Germinal center (tissue), 1 donor: ENCODE data around the gene CDK17.
A peak's percentile ranks its signal among the peaks of the same experiment; 100 is the strongest.
"Not testable (repeated sequence)": the region's sequence is repeated elsewhere in the genome, so short reads cannot be mapped to it uniquely, and the experiment has no call there.

ENCODE experiments used
- DNase-seq: peaks from one replicate; pipeline ENCODE4 v3.0.0; 2012; ENCODE audit warnings: mixed read lengths, low spot score

Gene CDK17

GRCh38 chr12:96354326-96354725 is 45.9 kb downstream of the CDK17 start:
- DNase-seq = no peak

GRCh38 chr12:96352161-96352835 is 47.9 kb downstream of the CDK17 start:
- no peak for DNase-seq

DNA sequence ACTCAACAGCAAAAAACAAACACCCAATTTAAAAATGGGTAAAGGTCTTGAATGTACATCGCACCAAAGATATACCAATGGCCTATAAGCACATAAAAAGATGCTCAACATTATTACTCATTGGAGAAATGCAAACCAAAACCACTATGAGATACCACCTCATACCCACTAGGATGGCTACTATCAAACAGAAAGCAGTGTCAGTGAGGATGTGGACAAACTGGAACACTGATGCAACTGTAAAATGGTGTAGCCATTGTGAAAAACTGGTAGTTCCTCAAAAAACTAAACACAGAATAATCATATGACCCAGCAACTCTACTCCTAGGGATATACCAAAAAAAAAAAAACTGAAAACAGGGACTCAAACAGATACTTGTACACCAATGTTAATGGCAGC is 49.3 kb downstream of the CDK17 start:
- DNase-seq = no peak

DNA sequence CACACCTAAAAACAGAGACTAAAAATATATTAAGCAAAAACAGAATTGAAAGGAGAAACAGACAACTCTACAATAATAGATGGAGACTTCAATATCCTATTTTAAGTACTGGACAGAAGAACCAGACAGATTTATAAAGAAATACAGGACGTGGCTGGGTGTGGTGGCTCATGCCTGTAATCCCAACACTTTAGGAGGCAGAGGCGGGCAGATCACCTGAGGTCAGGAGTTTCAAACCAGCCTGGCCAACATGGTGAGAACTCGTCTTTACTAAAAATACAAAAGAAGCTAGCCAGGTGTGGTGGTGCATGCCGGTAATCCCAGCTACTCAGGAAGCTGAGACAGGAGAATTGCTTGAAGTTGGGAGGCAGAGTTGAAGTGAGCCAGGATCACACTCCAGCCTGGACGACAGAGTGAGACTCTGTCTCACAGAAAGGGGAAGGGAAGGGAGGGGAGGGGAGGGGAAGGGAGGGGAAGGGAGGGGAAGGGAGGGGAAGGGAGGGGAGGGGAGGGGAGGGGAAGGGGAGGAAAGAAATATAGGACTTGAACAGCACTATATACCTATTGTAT is 53.0 kb downstream of the CDK17 start:
- DNase-seq = no peak

- DNase-seq = not testable (repeated sequence)
Measured at GRCh38 chr12:96346716-96347115, 53.5 kb downstream of the CDK17 start.

DNA sequence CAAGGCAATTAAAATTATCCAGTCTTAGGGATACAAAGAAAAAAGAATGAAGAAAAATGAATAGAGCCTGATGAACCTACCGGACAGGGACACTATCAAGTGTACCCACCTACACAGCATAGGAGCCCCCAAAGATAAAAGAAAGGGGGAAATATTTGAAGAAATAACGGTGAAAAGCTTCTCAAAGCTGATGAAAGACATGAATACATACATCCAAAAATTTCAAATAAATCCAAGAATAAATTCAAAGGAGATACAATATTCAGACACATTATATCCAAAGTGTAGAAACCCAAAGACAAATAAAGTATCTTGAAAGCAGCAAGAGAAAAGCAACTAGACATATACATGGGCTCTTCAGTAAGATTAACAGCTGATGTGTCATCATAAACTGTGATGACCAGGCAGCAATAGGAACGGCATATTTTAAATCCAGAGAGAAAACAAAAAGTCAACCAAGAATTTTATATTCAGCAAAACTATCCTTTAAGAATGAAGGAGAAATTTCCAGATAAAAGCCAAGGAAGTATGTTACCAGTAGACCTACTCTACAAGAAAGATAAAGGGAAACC is 56.0 kb downstream of the CDK17 start:
- DNase-seq = no peak

DNA sequence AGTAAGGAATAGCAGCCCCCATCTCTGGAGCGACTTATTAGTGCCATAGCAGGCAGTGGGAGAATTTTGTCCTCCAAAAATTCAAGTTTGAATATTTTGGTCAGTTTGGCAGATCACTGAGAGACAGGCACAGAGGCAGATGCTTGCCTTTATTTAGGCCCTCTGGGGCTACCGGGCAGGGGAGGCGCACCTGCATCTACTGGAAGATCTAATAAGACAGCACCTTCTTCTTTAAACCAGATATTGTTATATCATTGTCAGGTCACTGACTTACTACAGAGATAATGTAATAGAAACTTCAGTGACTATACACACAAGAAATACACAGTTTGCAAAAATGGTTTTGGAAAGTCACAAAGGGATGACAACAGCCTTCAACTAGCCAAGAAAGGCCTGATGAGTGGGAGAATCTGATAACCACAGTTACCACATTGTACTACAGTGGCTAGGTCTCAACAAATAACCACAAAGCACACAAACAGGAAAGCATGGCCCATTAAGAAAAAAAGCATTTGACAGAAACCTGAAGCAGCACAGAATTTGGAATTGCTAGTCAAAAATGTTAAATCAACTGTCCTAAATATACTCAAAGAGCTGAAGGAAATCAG is 56.8 kb downstream of the CDK17 start:
- DNase-seq = no peak

DNA sequence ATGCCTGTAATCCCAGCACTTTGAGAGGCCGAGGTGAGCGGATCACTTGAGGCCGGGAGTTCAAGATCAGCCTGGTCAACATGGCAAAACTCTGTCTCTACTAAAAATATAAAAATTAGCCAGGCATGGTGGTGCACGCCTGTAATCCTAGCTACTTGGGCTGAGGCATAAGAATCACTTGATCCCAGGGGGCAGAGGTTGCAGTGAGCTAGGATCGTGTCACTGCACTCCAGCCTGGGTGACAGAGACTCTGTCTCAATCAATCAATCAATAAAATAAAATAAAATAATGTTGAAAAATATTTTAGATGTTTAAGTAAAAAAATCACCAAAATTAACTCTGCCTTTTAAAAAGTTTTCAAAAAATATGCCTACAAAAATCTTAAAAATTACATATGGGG is 60.6 kb downstream of the CDK17 start:
- DNase-seq = not testable (repeated sequence)

- DNase-seq = no peak
Measured at GRCh38 chr12:96338852-96339471, 61.3 kb downstream of the CDK17 start.

GRCh38 chr12:96337953-96338352 is 62.3 kb downstream of the CDK17 start:
- no peak for DNase-seq

DNA sequence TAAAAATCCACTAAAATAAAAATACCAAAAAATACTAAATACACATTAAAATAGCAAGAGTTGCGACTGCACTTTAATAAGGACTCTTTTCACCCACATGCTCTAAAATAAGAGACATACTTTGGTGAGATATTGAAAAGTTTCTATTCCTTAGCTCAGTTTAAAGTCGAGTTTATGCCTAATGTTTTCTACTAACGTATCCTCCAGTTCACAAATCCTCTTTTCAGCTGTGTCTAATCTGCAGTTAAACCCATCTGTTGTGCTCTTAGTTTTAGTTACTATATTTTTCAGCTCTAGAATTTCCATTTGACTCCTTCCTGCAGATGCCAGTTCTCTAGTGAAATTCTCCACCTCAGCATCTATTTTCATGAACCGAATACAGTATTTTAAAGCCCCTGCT is 63.8 kb downstream of the CDK17 start:
- no peak for DNase-seq

DNA sequence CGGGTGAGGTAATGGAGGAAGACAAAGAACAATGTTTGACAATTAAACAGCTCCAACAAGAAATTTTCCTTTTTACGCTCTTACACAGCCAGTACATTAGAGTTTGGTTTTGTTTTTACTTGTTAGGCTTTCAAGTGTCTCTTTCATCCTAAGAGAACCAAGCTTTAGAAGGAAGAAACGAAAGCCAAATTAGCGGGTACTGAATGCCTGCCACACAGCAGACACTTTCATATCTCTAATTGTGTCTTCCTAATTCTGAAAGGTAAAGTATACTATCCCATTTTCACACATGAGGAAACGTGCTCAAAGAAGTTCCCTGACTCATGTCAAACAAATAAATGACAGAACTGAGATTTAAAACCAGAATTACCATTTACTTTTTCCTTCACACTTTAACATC is 65.0 kb downstream of the CDK17 start:
- DNase-seq = no peak

GRCh38 chr12:96334502-96334901 is 65.7 kb downstream of the CDK17 start:
- no peak for DNase-seq

DNA sequence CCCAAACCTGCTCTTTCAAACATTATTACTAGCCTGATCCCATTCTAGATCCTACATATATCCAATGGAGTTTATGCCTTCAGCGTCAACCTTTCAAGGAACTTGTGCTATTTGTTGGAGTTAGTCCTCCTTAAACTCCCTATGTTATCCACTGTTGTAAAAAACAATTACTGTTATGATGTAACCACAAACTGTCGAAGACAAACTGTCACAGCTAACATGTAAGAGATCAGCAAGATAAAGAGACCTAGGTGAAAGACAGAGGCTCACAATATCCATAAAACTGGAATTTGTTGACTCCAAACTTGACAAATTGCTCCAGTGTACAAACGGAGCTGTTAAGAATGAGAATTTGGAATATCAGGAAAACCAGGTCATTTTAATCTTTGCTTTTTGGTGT is 70.7 kb downstream of the CDK17 start:
- no peak for DNase-seq

GRCh38 chr12:96329018-96329417 is 71.2 kb downstream of the CDK17 start:
- no peak for DNase-seq

GRCh38 chr12:96327889-96328288 is 72.3 kb downstream of the CDK17 start:
- DNase-seq = no peak

GRCh38 chr12:96327346-96327745 is 72.9 kb downstream of the CDK17 start:
- peak; percentile 52 for DNase-seq

DNA sequence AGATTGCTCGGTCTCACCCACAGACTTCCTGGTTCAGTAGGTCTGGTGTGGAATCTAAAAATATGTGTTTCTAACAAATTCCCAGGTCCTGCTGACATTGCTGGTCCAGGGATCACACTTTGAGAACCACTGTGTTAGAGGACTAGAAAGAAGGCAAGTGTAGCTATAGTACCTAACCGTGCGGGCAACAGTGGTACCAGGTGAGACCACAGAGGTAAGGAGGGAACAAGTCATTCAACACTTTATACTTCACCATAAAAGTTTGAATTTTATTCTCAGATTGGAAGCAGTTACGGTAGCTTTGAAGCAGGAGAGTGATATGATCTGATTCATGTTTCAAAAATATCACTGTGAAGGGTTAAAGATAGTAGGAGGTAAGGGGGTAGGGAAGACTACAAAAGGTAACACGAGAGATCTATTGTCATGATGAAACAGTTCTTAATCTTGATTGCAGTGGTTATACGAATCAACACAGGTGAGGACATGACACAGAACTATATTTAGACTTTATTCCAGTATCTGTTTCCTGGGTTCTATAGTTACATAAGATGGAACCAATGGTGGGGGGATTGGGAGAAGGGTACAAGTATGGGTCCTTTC is 73.5 kb downstream of the CDK17 start:
- DNase-seq = no peak

- no peak for DNase-seq
Measured at GRCh38 chr12:96323906-96324305, 76.3 kb downstream of the CDK17 start.

GRCh38 chr12:96322720-96323119 is 77.5 kb downstream of the CDK17 start:
- DNase-seq = no peak

GRCh38 chr12:96321941-96322340 is 78.3 kb downstream of the CDK17 start:
- no peak for DNase-seq

GRCh38 chr12:96317801-96318200 is 82.4 kb downstream of the CDK17 start:
- not testable (repeated sequence) for DNase-seq
